ENCODE measurements around the gene DNM1. TPM values are rescaled to one million over a fixed set of nuclear protein-coding genes. Genes with fewer than 3 reads are reported as not detected.

Gene DNM1
- total and polyA plus RNA-seq, 2 experiments from 2014 or later = 36.0 to 42.0 TPM

GRCh38 chr9:128222026-128222425 is 18.8 kb downstream of the DNM1 start (continued):
- TF ChIP-seq CREB1 (CRISPR knock-in tag; IDR thresholded peaks at IDR 0.05; ENCODE audit: low read depth) (no peak), EZH2phosphoT487 (IDR thresholded peaks at IDR 0.05; ENCODE audit: unreplicated experiment) (no peak)
- TF ChIP-seq, protein P1, sequence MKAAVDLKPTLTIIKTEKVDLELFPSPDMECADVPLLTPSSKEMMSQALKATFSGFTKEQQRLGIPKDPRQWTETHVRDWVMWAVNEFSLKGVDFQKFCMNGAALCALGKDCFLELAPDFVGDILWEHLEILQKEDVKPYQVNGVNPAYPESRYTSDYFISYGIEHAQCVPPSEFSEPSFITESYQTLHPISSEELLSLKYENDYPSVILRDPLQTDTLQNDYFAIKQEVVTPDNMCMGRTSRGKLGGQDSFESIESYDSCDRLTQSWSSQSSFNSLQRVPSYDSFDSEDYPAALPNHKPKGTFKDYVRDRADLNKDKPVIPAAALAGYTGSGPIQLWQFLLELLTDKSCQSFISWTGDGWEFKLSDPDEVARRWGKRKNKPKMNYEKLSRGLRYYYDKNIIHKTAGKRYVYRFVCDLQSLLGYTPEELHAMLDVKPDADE (IDR thresholded peaks at IDR 0.05) = no peak

GRCh38 chr9:128222880-128223670 is 19.9 kb downstream of the DNM1 start:
- Histone ChIP-seq H2AFZ (no peak overlapping the region), H3K27ac (ENCODE audit: low read depth) (no peak overlapping the region), H3F3A (replicated peaks; ENCODE audit: low read depth) (peaks cover 3% of the 10 kb centered on the region), H3K9me2 (ENCODE audit: insufficient read depth) (no peaks in the 10 kb centered on the region), H3K4me2 (no peak overlapping the region), H3K4me1 (ENCODE audit: insufficient read depth) (no peaks in the 10 kb centered on the region; the same call in 1 of the 2 replicates), H3K79me2 (replicated peaks; ENCODE audit: insufficient read depth) (no peaks in the 10 kb centered on the region), H3K27me3 (ENCODE audit: insufficient read depth) (no peaks in the 10 kb centered on the region), H3K36me3 (ENCODE audit: insufficient read depth) (0 out of 2 replicates have a peak, but pooled peaks cover 6% of the 10 kb centered on the region), H3K4me3 (no peak overlapping the region), H4K20me1 (replicated peaks; ENCODE audit: insufficient read depth) (no peaks in the 10 kb centered on the region; the same call in 1 of the 2 replicates)
- Mint-ChIP-seq H3K27me3 (ENCODE audit: insufficient read depth, low read depth, poor library complexity) (peaks cover 14% of the 10 kb centered on the region), H3K27ac (no peak overlapping the region), H3K4me3 (no peak overlapping the region), H3K9me3 (no peaks in the 10 kb centered on the region), H3K4me1 (peaks cover 9% of the 10 kb centered on the region), H3K36me3 (ENCODE audit: low read depth) (peaks cover 27% of the 10 kb centered on the region)
- DNase-seq (ENCODE audit: low spot score) (no peak), ATAC-seq (no peak)
- TF ChIP-seq ZNF114 (CRISPR knock-in tag; IDR thresholded peaks at IDR 0.05) (no peak), STAT1 (IDR thresholded peaks at IDR 0.05; ENCODE audit: unreplicated experiment) (no peak), EZH2 (IDR thresholded peaks at IDR 0.05; ENCODE audit: low read depth, unreplicated experiment) (no peak), CREB1 (CRISPR knock-in tag; IDR thresholded peaks at IDR 0.05; ENCODE audit: low read depth) (no peak), ZNF331 (CRISPR knock-in tag; IDR thresholded peaks at IDR 0.05; ENCODE audit: low read depth) (no peak), EZH2phosphoT487 (IDR thresholded peaks at IDR 0.05; ENCODE audit: unreplicated experiment) (no peak), JUNB (IDR thresholded peaks at IDR 0.05; ENCODE audit: unreplicated experiment) (no peak), NANOG (IDR thresholded peaks at IDR 0.05; ENCODE audit: borderline replicate concordance) (no peak)
- TF ChIP-seq, protein P2, sequence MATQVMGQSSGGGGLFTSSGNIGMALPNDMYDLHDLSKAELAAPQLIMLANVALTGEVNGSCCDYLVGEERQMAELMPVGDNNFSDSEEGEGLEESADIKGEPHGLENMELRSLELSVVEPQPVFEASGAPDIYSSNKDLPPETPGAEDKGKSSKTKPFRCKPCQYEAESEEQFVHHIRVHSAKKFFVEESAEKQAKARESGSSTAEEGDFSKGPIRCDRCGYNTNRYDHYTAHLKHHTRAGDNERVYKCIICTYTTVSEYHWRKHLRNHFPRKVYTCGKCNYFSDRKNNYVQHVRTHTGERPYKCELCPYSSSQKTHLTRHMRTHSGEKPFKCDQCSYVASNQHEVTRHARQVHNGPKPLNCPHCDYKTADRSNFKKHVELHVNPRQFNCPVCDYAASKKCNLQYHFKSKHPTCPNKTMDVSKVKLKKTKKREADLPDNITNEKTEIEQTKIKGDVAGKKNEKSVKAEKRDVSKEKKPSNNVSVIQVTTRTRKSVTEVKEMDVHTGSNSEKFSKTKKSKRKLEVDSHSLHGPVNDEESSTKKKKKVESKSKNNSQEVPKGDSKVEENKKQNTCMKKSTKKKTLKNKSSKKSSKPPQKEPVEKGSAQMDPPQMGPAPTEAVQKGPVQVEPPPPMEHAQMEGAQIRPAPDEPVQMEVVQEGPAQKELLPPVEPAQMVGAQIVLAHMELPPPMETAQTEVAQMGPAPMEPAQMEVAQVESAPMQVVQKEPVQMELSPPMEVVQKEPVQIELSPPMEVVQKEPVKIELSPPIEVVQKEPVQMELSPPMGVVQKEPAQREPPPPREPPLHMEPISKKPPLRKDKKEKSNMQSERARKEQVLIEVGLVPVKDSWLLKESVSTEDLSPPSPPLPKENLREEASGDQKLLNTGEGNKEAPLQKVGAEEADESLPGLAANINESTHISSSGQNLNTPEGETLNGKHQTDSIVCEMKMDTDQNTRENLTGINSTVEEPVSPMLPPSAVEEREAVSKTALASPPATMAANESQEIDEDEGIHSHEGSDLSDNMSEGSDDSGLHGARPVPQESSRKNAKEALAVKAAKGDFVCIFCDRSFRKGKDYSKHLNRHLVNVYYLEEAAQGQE (IDR thresholded peaks at IDR 0.05; ENCODE audit: unreplicated experiment) = no peak
- TF ChIP-seq, protein P1 (IDR thresholded peaks at IDR 0.05) = no peak
- TF ChIP-seq, protein P3, sequence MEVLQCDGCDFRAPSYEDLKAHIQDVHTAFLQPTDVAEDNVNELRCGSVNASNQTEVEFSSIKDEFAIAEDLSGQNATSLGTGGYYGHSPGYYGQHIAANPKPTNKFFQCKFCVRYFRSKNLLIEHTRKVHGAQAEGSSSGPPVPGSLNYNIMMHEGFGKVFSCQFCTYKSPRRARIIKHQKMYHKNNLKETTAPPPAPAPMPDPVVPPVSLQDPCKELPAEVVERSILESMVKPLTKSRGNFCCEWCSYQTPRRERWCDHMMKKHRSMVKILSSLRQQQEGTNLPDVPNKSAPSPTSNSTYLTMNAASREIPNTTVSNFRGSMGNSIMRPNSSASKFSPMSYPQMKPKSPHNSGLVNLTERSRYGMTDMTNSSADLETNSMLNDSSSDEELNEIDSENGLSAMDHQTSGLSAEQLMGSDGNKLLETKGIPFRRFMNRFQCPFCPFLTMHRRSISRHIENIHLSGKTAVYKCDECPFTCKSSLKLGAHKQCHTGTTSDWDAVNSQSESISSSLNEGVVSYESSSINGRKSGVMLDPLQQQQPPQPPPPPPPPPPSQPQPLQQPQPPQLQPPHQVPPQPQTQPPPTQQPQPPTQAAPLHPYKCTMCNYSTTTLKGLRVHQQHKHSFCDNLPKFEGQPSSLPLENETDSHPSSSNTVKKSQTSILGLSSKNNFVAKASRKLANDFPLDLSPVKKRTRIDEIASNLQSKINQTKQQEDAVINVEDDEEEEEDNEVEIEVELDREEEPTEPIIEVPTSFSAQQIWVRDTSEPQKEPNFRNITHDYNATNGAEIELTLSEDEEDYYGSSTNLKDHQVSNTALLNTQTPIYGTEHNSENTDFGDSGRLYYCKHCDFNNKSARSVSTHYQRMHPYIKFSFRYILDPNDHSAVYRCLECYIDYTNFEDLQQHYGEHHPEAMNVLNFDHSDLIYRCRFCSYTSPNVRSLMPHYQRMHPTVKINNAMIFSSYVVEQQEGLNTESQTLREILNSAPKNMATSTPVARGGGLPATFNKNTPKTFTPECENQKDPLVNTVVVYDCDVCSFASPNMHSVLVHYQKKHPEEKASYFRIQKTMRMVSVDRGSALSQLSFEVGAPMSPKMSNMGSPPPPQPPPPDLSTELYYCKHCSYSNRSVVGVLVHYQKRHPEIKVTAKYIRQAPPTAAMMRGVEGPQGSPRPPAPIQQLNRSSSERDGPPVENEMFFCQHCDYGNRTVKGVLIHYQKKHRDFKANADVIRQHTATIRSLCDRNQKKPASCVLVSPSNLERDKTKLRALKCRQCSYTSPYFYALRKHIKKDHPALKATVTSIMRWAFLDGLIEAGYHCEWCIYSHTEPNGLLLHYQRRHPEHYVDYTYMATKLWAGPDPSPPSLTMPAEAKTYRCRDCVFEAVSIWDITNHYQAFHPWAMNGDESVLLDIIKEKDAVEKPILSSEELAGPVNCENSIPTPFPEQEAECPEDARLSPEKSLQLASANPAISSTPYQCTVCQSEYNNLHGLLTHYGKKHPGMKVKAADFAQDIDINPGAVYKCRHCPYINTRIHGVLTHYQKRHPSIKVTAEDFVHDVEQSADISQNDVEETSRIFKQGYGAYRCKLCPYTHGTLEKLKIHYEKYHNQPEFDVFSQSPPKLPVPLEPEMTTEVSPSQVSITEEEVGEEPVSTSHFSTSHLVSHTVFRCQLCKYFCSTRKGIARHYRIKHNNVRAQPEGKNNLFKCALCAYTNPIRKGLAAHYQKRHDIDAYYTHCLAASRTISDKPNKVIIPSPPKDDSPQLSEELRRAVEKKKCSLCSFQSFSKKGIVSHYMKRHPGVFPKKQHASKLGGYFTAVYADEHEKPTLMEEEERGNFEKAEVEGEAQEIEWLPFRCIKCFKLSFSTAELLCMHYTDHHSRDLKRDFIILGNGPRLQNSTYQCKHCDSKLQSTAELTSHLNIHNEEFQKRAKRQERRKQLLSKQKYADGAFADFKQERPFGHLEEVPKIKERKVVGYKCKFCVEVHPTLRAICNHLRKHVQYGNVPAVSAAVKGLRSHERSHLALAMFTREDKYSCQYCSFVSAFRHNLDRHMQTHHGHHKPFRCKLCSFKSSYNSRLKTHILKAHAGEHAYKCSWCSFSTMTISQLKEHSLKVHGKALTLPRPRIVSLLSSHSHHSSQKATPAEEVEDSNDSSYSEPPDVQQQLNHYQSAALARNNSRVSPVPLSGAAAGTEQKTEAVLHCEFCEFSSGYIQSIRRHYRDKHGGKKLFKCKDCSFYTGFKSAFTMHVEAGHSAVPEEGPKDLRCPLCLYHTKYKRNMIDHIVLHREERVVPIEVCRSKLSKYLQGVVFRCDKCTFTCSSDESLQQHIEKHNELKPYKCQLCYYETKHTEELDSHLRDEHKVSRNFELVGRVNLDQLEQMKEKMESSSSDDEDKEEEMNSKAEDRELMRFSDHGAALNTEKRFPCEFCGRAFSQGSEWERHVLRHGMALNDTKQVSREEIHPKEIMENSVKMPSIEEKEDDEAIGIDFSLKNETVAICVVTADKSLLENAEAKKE (CRISPR knock-in tag; IDR thresholded peaks at IDR 0.05) = no peak

Measured in GM23338 (cell line).